GM12872 (cell line): ENCODE results near the gene ZSCAN16.
"Not testable (repeated sequence)": the region's sequence is repeated elsewhere in the genome, so short reads cannot be mapped to it uniquely, and the experiment has no call there.

Experiments
- TF ChIP-seq, protein P1 (sequence below): IDR thresholded peaks from 3 replicates; pipeline ENCODE4 v1.5.1; 2011; ENCODE audit warnings: low read depth, mild to moderate bottlenecking, low read length, moderate library complexity; ENCODE audit not compliant: insufficient read depth

Gene ZSCAN16

GRCh38 chr6:28124350-28124970 lies at the start of gene ZSCAN16:
Gene ZSCAN16, plus strand, starts transcription at chr6:28124609. Its CDS starts 835 bp downstream, at chr6:28125444.
- TF ChIP-seq, protein P1, sequence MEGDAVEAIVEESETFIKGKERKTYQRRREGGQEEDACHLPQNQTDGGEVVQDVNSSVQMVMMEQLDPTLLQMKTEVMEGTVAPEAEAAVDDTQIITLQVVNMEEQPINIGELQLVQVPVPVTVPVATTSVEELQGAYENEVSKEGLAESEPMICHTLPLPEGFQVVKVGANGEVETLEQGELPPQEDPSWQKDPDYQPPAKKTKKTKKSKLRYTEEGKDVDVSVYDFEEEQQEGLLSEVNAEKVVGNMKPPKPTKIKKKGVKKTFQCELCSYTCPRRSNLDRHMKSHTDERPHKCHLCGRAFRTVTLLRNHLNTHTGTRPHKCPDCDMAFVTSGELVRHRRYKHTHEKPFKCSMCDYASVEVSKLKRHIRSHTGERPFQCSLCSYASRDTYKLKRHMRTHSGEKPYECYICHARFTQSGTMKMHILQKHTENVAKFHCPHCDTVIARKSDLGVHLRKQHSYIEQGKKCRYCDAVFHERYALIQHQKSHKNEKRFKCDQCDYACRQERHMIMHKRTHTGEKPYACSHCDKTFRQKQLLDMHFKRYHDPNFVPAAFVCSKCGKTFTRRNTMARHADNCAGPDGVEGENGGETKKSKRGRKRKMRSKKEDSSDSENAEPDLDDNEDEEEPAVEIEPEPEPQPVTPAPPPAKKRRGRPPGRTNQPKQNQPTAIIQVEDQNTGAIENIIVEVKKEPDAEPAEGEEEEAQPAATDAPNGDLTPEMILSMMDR: no peak

DNA sequence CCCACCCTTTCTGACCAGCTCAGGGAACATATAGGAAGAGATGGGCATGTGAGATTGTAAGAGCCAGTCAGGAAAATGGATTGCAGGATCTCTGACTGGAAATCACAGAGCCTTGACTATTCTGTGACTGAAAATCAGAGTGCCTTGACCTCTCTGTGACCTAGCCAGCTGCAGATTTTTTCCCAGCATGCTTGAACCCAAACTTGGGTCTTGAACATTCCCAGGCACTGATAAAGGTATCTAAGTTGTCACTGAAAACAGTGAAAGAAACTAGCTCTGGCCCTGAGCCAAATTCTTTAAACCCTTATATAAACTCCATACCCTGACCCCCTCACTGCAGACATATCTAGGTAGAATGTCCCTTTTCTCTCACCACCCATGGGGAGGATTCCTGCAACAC lies 46.4 kb upstream of the ZSCAN16 start:
- TF ChIP-seq, protein P1: no peak

DNA sequence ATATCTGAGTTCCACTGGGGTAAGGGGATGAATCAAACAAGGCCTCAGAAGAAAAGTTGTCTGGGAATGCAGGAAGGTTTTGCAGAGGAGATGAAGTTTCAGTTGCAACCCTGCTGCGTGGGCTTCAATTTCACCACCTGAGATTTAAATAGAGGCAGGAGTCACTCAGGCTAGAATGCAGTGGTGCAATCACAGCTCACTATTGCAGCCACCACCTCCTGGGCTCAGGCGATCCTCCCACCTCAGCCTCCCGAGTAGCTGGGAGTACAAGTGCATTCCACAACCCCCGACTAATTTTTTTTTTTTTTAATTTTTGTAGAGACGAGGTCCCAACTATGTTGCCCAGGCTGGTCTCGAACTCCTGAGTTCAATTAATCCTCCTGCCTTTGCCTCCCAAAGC lies 45.6 kb upstream of the ZSCAN16 start:
- TF ChIP-seq, protein P1: no peak

GRCh38 chr6:28080381-28080630 lies 44.1 kb upstream of the ZSCAN16 start, which contains the start of gene ZNF165:
Gene ZNF165, plus strand, starts transcription at chr6:28080568. Its CDS starts 4,913 bp downstream, at chr6:28085481.
- TF ChIP-seq, protein P1: not testable (repeated sequence)

DNA sequence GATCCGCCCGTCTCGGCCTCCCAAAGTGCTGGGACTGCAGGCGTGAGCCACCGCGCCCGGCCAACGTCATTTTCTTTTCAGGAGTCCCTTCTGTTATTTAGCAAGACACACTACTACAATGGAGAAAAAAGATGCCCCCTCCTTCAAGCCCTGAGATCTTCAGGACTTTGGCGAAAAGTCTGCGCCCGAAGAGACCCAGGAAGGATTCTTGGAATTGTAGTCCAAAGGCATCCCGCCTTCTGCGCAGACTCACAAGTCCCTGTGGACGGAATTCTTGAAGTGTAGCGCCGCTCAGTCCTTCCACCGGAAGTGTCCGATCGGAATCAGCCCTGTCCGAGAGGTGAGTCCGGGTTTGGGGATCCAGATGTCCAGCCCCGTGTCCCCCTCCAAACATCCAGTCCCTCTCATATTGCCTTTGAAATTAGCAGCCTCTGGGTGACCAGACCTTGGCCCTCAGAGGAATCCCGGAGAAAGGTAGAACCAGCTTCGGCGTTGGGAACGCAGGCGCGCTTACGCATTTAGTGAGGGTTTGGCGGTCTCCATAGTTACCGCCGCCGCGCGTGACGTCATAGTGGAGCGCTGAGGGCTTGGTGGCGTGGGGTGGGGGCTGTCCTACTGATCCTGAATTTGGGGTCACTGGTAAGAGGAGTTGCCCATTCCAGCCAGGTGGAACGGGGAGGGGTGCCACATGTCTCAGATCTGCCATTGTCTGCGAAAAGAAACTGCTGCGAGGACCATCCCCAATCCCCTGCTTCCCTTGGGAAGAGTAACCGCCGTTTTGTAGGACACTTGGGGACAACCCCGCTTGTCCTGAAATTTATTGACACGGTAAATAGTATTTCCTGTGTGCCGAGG lies 43.6 kb upstream of the ZSCAN16 start:
- TF ChIP-seq, protein P1: no peak

DNA sequence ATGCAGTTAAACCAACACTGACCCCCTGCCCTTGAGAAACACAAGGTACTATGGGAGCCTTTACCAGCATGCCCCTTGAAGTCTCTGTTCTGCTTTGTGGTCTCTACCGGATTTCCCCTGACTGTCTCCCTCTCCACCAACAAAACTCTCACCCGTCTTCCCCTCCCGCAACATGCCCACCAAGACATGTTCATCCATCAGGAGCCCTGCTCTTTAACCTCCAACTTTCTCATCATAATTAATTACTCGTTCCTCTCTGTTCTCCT lies 43.0 kb upstream of the ZSCAN16 start:
- TF ChIP-seq, protein P1: no peak

GRCh38 chr6:28082939-28083338 lies 41.5 kb upstream of the ZSCAN16 start:
- TF ChIP-seq, protein P1: no peak
